ENCODE results near the gene NOTCH2.

Gene NOTCH2

GRCh38 chr1:119962296-119962968 lies 107.0 kb downstream of the NOTCH2 start:
- no peak overlapping the region for H3K27ac ChIP-seq
- no peak for TF ChIP-seq ZFX (IDR thresholded peaks at IDR 0.05)
- TF ChIP-seq CTCF (conservative IDR thresholded peaks at IDR 0.05), result no peak

GRCh38 chr1:119960501-119960900 lies 109.0 kb downstream of the NOTCH2 start:
- TF ChIP-seq CTCF (conservative IDR thresholded peaks at IDR 0.05), result no peak
- TF ChIP-seq ZFX (IDR thresholded peaks at IDR 0.05), result no peak

GRCh38 chr1:119959268-119960220 lies 109.9 kb downstream of the NOTCH2 start:
- H3K27ac ChIP-seq, result no peak overlapping the region
- TF ChIP-seq CTCF (conservative IDR thresholded peaks at IDR 0.05) (no peak), ZFX (IDR thresholded peaks at IDR 0.05) (no peak)

More at GRCh38 chr1:119960501-119960900, 109.0 kb downstream of the NOTCH2 start:
- no peak overlapping the region for H3K27ac ChIP-seq

- TF ChIP-seq CTCF (conservative IDR thresholded peaks at IDR 0.05) (no peak), ZFX (IDR thresholded peaks at IDR 0.05) (no peak)
- H3K27ac ChIP-seq, result no peak overlapping the region
Observed at GRCh38 chr1:119958223-119958622, 111.2 kb downstream of the NOTCH2 start.

- TF ChIP-seq CTCF (conservative IDR thresholded peaks at IDR 0.05), result no peak
- TF ChIP-seq ZFX (IDR thresholded peaks at IDR 0.05), result no peak
- no peak overlapping the region for H3K27ac ChIP-seq
Observed at GRCh38 chr1:119956306-119956705, 113.2 kb downstream of the NOTCH2 start.

GRCh38 chr1:119954476-119955422 lies 114.7 kb downstream of the NOTCH2 start:
- no peak overlapping the region for H3K27ac ChIP-seq
- TF ChIP-seq ZFX (IDR thresholded peaks at IDR 0.05) (no peak), CTCF (conservative IDR thresholded peaks at IDR 0.05) (no peak)

Measured in C4-2B (cell line).